GM19351 (cell line): ENCODE measurements around the gene FSTL4.
A peak's percentile ranks its signal among the peaks of the same experiment; 100 is the strongest.
"Not testable (repeated sequence)": the region's sequence is repeated elsewhere in the genome, so short reads cannot be mapped to it uniquely, and the experiment has no call there.

ENCODE experiments used
- ATAC-seq: cut with Tn5 transposase; IDR thresholded peaks from one replicate; pipeline ENCODE4 v1.9.1; 2021; ENCODE audit warnings: mild to moderate bottlenecking, moderate library complexity; ENCODE audit not compliant: unreplicated experiment

FSTL4 gene

DNA sequence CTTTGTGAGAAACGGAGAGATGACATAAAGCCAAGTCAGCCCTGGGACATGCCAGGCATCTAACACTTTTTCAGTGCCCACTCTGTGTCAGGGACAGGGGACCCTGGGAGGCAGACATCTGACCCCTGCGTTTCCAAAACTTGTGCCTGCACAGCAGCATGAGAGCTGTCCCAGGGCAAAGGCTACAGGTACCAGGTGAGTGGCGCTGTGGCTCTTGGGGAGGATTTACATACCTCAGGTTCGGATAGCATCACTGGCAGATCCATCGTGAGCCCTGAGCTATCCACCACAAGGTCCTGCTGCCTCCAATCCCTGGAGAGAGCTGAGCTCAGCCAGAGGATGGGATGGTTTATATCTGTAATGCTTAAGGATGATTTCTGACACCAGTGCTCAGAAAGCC is 52.4 kb downstream of the FSTL4 start:
- ATAC-seq: no peak

DNA sequence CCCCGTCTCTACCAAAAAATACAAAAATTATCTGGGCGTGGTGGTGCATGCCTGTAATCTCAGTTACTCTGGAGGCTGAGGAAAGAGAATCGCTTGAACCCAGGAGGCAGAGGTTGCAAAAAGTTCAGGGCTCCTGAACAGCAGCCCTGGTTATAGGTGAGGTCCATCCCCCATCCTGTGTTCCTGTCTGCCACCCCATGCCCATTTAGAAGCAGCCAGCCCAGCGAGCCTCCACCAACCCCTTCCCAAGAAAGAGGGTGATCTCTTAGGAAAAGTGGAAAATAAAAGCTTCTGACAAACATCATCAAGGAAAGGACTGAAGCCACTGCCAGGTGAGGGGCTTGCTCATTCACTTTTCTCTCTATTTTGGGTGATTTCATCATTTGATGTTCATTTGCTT is 55.8 kb downstream of the FSTL4 start:
- no peak for ATAC-seq

DNA sequence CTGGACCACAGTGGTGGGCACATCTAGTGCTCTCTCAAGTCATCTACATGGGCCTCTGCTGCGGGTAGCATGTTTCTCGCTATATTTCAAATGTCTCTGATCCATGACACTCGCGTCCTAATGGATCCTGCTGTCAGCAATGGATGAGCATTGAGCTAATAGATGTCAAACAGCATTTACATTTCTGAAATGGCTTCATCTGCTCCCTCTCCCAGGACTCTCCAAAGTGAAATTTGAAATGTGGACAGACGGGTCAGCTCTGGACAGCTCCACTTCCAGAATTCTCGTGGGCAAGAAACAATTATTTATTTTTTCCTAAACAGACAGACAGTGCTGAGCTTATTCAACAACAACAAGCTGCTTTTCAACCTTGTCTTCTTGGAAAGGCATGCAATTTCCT is 58.1 kb downstream of the FSTL4 start:
- no peak for ATAC-seq

DNA sequence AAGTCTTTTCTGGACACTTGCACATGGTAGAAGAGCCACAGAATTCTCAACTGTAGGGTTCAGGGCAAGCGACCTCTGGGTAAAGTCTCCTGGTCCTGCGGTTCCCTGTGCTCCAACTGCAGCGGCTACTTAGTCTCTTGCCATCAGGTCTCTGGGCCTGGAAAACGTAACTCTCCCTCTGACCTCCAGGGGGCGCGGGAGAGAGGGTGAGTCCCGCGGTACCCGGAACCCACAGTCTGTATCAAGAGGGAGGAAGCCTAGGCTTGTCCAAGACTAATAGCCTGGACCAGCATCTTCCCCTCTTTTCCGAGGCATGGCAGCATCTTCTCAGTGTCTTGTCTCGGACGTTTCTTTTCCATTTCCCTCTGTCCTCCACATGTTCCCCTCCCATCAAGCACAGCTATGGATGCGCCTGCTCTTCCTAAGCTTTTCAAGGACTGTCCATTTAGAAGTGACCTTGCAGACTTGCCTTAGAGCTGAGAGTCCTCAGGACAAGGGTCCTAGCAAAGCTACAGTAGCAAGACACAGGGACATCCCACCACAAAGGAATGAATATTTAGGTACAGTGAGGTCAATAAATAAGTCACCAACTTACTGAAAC is 59.3 kb downstream of the FSTL4 start:
- ATAC-seq: no peak

DNA sequence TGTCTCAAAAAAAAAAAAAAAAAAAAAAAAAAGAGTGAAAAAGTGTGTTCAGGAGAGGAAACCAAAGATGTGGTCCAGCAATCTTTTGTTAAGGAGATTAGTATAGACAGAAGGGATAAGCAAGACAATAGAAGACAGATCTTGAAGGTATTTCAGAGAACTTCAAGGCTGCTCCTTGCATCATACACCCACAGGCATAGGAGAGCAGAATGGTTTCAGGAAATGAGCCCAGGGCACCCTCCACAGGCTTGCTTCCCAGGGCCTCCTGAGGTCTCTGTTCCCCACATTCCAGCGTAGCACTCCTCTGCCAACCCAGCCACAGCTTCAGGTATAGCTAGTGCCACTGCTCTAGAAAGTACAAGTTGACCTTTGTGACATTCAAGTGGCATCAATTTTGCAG is 65.8 kb downstream of the FSTL4 start:
- no peak for ATAC-seq

DNA sequence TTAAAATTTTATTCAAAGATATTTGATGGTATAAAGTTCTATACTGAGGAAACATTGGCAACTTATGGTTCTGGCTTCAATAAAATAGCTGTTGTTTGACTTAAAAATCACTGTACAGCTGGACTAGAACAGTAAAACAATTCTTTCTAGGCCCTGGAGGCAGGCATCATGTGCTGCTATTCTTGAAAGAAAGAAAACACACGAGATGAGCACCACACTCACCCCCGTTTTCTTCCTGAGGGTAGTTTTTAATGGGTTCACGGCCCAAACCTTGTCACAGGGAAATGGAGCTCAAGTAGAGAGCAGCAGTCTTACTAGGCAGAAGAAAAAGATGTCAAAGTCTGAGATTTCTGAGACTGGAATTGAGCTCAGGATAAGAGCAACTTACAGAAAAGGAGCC is 68.0 kb downstream of the FSTL4 start:
- no peak for ATAC-seq

DNA sequence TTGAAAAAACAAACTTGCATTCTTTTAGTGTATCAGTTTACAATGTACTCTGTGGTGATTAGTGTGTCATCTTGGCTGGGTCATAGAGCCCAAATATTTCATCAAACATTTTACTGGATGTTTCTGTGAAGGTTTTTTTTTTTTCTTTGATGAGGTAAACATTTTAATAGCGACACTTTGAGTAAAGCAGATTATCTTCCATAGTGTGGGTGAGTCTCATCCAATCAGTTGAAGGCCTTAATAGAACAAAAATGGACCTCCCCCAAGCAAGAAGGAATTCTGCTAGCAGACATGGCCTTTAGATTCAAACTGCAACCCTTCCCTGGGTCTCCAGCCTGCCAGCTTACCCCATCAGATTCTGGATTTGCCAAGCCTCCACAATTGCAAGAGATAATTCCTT is 72.5 kb downstream of the FSTL4 start:
- ATAC-seq: no peak

DNA sequence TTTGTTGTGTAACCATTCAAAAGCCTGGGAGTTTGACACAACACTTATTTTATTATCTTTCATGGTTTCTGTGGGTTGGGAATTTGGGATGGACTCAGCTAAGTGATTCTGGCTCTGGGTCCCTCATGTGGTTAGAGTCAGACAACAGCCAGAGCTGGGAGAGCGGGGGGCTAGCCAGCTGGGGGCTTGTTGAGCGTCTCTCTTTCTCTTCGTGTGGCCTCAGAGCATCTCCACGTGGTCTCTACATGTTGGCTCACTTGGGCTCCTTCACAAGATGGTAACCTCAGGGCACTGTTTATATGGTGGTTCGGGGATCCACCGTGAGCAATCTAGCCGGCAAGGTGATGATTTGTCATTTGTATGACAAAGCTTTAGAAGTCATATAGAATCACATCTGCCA is 73.6 kb downstream of the FSTL4 start:
- ATAC-seq: no peak

DNA sequence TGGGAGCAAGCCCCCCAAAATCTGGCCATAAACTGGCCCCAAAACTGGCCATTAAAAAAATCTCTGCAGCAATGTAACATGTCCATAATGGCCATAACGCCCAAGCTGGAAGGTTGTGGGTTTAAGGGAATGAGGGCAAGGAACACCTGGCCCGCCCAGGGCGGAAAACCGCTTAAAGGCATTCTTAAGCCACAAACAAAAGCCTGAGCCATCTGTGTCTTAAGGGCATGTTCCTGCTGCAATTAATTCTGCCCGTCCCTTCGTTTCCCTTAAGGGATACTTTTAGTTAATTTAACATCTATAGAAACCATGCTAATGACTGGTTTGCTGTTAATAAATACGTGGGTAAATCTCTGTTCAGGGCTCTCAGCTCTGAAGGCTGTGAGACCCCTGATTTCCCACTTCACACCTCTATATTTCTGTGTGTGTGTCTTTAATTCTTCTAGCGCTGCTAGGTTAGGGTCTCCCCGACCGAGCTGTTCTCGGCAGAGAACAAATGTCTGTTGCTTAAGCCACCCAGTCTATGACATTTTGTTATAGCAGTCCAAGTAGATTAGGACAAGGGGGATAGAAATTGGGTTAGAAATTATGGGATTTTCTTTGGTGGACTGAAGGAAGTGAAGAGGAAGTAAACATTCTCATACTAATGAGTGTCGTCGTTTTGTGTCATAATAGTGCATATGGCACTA is 77.0 kb downstream of the FSTL4 start:
- ATAC-seq: not testable (repeated sequence)

DNA sequence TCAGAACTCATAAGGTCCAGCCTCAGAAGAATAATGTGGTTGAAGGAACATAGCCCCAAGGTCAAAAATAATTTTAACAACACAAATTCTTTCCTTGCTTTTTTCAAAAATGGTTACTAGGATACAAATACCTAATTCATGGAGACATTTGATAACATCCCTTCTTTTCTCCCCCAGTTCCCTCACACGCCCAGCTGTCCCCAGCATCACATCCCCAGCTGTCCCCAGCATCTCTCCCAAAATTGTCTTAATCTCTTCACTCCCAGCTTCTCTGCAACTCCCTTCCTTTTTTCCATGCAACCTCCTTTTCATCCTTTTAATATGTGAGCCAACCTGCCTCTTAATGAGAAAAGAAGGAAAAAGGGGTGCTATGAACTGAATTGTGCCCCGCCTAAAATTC is 77.8 kb downstream of the FSTL4 start:
- no peak for ATAC-seq

DNA sequence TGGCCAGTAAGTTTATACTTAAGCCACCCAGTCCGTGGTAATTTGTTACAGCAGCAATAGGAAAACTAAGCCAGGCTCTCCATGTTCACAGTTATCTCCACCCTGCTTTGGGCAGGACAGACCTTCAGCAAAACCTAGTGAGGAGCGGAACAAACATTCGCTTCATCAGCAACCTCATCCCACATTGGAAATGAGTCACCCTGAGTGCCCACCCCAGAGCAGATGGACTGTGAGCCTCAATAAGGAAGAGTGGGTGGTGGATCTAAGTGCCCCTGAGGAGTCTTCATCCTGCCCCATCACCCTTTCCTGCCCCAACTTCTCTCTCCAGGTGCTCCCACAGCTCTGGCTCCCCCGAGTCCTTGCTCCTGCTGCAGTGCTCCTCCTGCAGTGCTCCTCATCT is 78.8 kb downstream of the FSTL4 start:
- no peak for ATAC-seq

DNA sequence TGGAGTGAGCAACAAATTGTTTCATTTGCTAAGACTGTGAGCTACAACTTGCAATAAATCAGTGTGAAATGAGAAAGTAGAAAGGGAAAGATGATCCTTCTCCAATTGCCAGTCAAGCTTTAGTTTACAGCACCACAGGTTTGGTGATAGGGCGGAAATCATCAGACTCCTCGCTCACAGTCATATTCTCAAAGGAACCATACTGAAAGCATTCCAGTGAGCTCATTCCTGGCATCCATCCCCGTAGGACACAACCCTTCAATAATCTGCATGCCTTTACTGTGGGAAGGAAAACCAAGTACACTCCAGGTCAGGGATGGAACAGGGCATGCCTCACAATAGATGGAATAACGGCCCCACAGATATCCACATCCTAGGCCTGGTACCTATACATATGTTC is 80.7 kb downstream of the FSTL4 start:
- ATAC-seq: no peak

DNA sequence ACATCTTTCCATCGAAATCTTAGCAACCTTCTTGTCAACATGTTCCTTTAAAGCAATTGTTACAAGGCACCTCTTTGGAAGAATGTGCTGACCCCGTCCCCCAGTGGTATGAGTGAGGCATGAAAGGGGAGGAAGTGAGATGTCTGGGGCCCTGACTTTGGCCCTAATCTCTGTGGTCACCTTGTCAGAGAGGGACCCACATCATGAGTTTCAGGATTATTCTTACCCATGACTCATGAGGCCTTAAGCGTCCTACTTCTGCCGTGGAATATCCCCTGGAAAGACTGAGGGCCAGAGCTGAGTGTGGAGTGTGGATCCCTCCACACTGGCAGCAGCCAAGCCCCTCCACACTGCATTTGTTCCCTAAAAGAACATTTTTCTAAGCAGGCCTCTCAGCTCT is 81.2 kb downstream of the FSTL4 start:
- peak; percentile 85 for ATAC-seq

DNA sequence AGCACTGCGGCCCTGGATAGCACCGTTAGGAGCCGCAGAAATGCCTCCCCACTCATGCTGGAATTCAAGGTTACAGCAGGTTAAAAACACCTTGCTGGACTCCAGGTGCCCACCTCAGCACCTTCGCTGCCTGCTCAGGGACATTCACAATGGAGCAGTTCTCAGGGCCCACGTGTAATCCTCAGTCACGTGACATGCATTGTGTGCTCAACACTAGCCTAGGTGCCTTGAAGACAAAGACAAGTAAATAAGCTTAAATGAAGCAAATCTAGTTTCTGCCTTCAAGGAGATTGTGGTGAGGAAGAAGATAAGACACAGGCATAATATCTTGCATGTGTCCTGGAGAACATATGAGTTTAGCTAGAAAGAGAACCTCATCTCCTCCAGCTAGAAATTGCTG is 82.1 kb downstream of the FSTL4 start:
- no peak for ATAC-seq

DNA sequence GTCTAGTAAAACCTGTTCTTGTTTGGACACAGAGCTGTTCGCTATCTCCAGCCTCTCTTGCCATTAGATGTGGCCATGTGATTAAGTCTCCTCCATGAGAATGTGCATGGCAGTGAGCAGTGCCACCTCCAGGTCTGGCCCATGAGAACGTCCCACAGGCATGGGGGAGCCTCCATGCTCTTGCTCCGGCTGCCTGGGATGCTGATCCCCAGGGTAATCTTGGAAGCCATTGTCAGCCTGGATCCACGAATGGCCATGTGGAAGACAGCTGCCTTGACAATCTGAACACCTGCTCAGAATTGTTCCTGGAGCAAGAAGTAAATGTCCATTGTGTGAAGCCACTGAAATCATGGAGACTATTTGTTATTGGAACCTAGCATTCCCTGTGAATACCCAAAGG is 83.5 kb downstream of the FSTL4 start:
- no peak for ATAC-seq

DNA sequence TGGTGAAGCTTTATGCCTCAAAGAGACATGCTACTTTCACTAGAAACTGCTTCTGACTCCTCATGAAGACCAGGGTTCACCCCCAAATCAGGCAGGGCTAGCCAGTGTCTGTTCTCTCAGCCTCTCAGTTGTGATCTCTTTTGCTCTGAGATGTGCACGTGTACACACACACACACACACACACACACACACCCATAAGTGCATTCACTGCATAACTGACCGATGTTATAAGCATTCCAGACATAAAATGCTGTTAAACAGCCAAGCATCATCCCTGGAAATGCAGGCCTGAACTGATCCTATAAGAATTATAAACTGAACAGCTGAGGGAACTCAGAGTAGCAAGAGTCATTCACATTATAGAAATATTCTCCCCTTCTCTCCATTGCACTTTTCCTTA is 85.0 kb downstream of the FSTL4 start:
- no peak for ATAC-seq

DNA sequence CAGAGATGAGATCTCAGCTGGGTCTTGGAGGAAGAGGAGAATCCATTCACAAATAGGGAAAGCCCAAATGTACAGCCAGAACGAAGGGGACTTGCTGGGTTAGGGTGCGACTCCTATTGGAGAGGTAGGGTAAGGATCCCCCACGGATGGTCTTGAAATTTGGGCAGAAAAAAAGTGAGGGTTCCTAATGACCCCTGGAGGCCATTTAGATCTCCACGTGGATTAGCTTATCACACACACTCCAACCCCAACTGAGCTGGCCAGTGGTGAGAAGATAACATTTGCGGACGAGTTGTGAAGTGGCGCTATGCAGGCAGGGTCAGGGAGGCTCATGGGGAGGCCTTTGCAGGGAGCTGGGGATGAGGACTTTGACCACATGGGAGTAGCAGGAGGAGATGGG is 86.0 kb downstream of the FSTL4 start:
- no peak for ATAC-seq

DNA sequence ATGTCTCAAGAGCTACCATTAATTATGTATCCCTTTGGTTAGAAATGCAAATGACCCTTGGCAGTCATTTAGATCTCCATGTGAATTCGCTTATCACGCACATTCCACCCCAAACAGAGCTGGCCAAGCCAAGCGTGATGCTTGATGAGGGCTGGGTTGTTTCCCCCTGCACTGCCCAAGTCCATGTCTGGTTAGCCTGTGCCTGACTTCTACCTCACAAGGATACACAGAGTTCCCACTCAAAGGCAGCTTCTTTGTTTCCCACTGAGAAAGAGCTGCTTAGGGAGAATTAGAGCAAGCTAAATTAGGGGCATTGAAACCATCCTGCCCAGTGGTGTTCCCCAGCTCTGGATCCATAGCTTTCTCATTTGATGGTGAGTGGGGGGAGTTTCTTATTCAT is 87.2 kb downstream of the FSTL4 start:
- no peak for ATAC-seq

DNA sequence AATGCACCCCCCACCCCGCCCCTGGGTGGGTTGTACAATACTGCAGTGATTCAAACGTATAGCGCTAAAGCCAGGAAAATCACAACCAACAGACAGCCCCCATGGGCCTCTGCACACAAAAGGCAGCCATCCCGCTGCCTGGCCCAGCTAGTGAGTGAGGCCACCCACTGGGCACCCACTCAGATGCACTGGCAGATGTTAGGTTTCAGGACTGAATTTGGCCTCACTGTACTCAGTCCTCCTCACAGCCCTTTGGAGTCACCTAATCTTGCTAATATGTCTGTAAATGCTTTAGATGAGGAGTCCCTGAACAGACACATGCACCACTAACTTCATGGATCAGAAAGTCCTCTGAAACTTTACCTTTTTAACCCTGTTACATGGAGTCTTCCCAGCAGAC is 87.7 kb downstream of the FSTL4 start:
- no peak for ATAC-seq

DNA sequence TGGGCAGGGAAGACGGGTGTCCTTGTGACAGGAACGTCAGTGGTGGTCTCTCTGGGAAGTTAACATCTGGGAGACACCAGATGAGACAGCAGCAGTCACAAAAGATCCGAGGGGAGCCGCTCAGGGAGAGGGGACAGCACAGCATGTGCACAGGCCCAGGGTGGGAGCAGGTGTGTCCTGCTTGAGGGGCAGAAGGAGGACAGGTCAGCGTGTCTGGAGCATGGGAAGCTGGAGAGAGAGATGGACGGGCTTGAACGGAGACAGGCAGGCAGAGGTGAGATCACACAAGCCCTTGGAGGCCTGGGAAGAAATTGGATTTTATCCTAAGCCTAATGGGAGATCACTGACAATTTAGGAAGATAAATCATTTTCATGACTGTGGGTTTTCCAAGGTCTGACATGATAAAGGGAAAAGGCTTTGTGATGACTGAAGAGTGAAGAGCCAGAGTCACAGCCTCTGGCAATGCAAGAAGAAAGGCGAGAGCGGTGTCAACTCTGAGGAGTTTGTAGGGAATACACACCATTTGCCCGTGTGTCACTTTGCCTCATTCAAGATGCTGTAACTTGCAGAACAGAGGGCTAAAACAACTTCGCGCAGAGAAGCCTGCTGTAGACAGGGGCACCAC is 88.3 kb downstream of the FSTL4 start:
- no peak for ATAC-seq

DNA sequence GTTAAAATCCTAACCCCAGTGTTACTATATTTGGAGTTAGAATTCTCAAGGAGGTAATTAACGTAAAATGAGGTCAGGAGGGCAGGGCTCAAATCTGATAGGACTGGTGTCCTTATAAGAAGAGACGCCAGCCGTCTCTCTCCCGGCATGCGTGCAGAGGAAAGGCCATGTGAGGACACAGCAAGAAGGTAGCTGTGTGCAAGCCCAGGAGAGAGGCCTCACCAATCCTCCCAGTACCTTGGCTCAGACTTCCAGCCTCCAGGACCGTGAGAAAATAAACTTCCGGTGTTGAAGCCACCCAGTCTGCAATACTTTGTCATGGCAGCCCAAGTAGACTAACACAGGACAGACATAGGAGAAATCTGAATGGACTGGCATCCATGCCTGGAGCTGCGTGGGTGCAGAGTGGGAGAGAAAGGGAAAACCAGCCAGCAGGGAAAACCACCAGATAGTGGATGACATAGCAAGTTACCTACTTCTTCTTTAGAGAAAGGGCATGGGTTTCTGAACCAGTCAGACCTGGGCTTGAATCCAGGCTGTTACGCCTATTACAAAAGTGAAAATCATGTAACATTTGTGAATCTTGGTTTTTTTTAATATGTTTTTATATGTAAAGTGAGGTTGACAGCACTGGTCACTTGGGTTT is 89.2 kb downstream of the FSTL4 start:
- no peak for ATAC-seq

DNA sequence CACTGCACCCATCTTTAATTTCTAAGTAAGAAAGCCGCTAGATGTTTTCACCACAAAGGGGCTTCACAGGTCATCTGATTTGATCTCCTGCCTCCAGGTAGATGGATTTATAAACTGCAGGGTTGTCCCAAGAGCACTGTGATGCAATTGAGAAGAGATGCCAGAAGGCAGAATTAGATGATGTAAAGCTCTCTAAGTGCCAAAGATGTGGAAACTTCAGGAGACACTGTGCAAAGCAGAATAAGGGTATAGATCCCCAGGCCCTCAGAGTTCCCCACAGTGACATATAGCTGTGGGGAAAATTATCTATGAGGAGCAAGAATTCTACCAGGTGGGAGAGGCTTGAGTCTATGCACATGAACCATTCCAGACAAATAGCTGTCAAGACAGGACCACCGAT is 90.5 kb downstream of the FSTL4 start:
- no peak for ATAC-seq
